Activated CD4-positive, alpha-beta T cell treated with anti-CD3 and anti-CD28 coated beads for 36 hours (primary cell): ENCODE data around the gene PTPRB. TPM values are rescaled to one million over a fixed set of nuclear protein-coding genes. Genes with fewer than 3 reads are reported as not detected.
A peak's percentile ranks its signal among the peaks of the same experiment; 100 is the strongest.

ENCODE experiments used
- ATAC-seq: fragments of 200-7000 bp; cut with Tn5 transposase; one replicate; pipeline ENCODE4 v1.10.0; 2021; ENCODE audit warnings: mild to moderate bottlenecking, moderate library complexity
- CTCF ChIA-PET: fragments of 350-600 bp; sonication (Branson Sonifier 250); formaldehyde crosslinking; loops from one replicate; lab custom pipeline; 2021; ENCODE audit warnings: antibody characterized with exemption; lab: Charles Lee
- POLR2A ChIA-PET: fragments of 350-600 bp; sonication (Branson Sonifier 250); formaldehyde crosslinking; loops from one replicate; lab custom pipeline; 2021; ENCODE audit warnings: antibody characterized with exemption, inconsistent platforms; lab: Charles Lee
- DNase-seq: peaks from one replicate; pipeline ENCODE4 v3.0.0-alpha.2; 2020
- H3K27ac Mint-ChIP-seq: one replicate; pipeline ENCODE4 v1.8.0; 2021; ENCODE audit warnings: mixed read lengths
- H3K27me3 Mint-ChIP-seq: one replicate; pipeline ENCODE4 v1.8.0; 2021; ENCODE audit warnings: mixed read lengths
- H3K36me3 Mint-ChIP-seq: one replicate; pipeline ENCODE4 v1.8.0; 2021; ENCODE audit warnings: low read depth, mixed read lengths
- H3K4me1 Mint-ChIP-seq: one replicate; pipeline ENCODE4 v1.8.0; 2021; ENCODE audit warnings: mixed read lengths
- H3K4me3 Mint-ChIP-seq: one replicate; pipeline ENCODE4 v1.8.0; 2021; ENCODE audit warnings: mild to moderate bottlenecking, moderate library complexity, mixed read lengths
- H3K9me3 Mint-ChIP-seq: one replicate; pipeline ENCODE4 v1.8.0; 2021; ENCODE audit warnings: low read depth, mixed read lengths
- intact Hi-C, 2 experiments: fragments of 100-400 bp; cut with DNase I in 1 of 2; cut with micrococcal nuclease in 1 of 2; formaldehyde crosslinking; loops; one replicate each; pipeline versions ENCODE4 v1.14.2 to v1.15.1; 2022 to 2024; cut with DNase I, micrococcal nuclease
- total RNA-seq, 2 experiments: library from RNA; stranded (reverse); gene quantifications; one replicate each; pipeline ENCODE4 v1.2.3, GENCODE V29; 2021

PTPRB gene
- total RNA-seq, 2 experiments from 2014 or later: not detected

- no peaks in the 10 kb centered on the region for H3K9me3 Mint-ChIP-seq
- CTCF ChIA-PET: no interaction called here
- no peak overlapping the region for H3K4me3 Mint-ChIP-seq
- intact Hi-C loops: no loop called here
- H3K4me1 Mint-ChIP-seq: peaks cover 5% of the 10 kb centered on the region
- H3K36me3 Mint-ChIP-seq: no peaks in the 10 kb centered on the region
- ATAC-seq: no peak
- H3K27me3 Mint-ChIP-seq: no peaks in the 10 kb centered on the region
- no peak overlapping the region for H3K27ac Mint-ChIP-seq
- no peak for DNase-seq
- POLR2A ChIA-PET: no interaction called here
These were observed 23.5 kb upstream of the PTPRB start for GRCh38 chr12:70660620-70661219.

DNA sequence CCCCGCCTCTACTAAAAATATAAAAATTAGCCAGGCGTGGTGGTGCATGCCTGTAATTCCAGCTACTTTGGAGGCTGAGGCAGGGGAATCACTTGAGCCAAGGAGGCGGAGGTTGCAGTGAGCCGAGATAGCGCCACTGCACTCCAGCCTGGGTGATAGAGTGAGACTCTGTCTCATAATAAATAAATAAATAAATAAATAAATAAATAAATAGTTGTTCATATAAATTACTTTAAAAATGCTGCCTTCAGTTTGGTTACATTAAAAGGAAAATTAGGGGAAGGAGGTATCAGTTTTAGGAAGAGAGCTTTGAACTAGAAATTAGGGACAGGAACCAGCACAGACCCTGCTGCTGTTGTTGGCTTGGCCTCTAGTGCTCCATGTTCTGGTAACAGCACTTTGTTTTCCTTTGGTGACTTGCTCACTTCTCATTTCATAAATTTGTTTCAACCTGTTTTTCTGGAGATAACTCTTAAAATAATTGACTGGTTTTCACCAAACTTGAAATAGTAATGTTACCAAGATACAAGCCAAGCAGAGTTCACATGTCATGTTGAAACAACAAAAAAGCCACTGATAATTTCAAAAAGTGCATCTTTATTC is 22.9 kb upstream of the PTPRB start:
- ChIA-PET CTCF (no interaction called here), POLR2A (no interaction called here)
- Mint-ChIP-seq H3K9me3 (no peaks in the 10 kb centered on the region), H3K36me3 (no peaks in the 10 kb centered on the region), H3K27me3 (peaks cover 2% of the 10 kb centered on the region), H3K27ac (no peak overlapping the region), H3K4me1 (peaks cover 5% of the 10 kb centered on the region), H3K4me3 (no peak overlapping the region)
- DNase-seq (no peak), ATAC-seq (no peak)
- intact Hi-C loops: no loop called here

- Mint-ChIP-seq H3K4me1 (peaks cover 5% of the 10 kb centered on the region), H3K36me3 (no peaks in the 10 kb centered on the region), H3K4me3 (no peak overlapping the region), H3K27ac (no peak overlapping the region), H3K9me3 (no peaks in the 10 kb centered on the region), H3K27me3 (peaks cover 2% of the 10 kb centered on the region)
- intact Hi-C loops: no loop called here
- POLR2A ChIA-PET: no interaction called here
- CTCF ChIA-PET: no interaction called here
- DNase-seq: no peak
- no peak for ATAC-seq
These were observed 21.9 kb upstream of the PTPRB start for GRCh38 chr12:70659077-70659606.

GRCh38 chr12:70657616-70658286 is 20.5 kb upstream of the PTPRB start:
- no peaks in the 10 kb centered on the region for H3K9me3 Mint-ChIP-seq
- DNase-seq (no peak), ATAC-seq (no peak)
- intact Hi-C loops: no loop called here
- H3K4me3 Mint-ChIP-seq: no peak overlapping the region
- H3K36me3 Mint-ChIP-seq: no peaks in the 10 kb centered on the region
- ChIA-PET POLR2A (no interaction called here), CTCF (no interaction called here)
- H3K27me3 Mint-ChIP-seq: peaks cover 4% of the 10 kb centered on the region
- no peak overlapping the region for H3K27ac Mint-ChIP-seq
- peaks cover 5% of the 10 kb centered on the region for H3K4me1 Mint-ChIP-seq

GRCh38 chr12:70652451-70652850 is 15.2 kb upstream of the PTPRB start:
- ChIA-PET CTCF (no interaction called here), POLR2A (no interaction called here)
- Mint-ChIP-seq H3K4me1 (no peaks in the 10 kb centered on the region), H3K36me3 (no peaks in the 10 kb centered on the region), H3K27ac (no peak overlapping the region), H3K27me3 (peaks cover 7% of the 10 kb centered on the region), H3K9me3 (no peaks in the 10 kb centered on the region), H3K4me3 (no peak overlapping the region)
- intact Hi-C loops: no loop called here
- DNase-seq (no peak), ATAC-seq (no peak)

DNA sequence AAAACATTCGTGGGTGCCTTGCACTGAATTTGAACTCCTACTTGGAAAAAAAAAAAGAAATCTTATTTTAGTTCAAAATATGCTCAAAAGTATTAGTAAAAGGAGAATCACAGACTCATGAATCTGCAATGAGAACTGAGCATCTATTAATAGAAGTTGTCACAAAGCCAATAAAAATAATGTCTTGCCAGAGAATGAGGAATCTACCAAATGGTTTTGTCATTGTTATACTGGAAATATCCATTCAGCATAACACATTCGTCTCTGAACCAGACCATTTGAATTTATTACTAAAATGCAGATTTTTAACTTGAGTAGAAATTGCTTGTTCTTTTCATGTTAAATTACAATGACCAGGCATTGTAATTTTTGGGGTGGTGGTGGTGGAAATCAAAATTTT is 11.6 kb upstream of the PTPRB start:
- peaks cover 14% of the 10 kb centered on the region for H3K27me3 Mint-ChIP-seq
- ChIA-PET CTCF (no interaction called here), POLR2A (no interaction called here)
- no peak overlapping the region for H3K27ac Mint-ChIP-seq
- no peak for DNase-seq
- H3K4me3 Mint-ChIP-seq: no peak overlapping the region
- H3K4me1 Mint-ChIP-seq: peaks cover 2% of the 10 kb centered on the region
- H3K36me3 Mint-ChIP-seq: no peaks in the 10 kb centered on the region
- ATAC-seq: no peak
- intact Hi-C loops: no loop called here
- H3K9me3 Mint-ChIP-seq: no peaks in the 10 kb centered on the region

GRCh38 chr12:70648191-70648590 is 11.0 kb upstream of the PTPRB start:
- ATAC-seq (no peak), DNase-seq (no peak)
- Mint-ChIP-seq H3K27me3 (peaks cover 14% of the 10 kb centered on the region), H3K36me3 (no peaks in the 10 kb centered on the region), H3K4me1 (peaks cover 2% of the 10 kb centered on the region), H3K27ac (no peak overlapping the region), H3K9me3 (no peaks in the 10 kb centered on the region), H3K4me3 (no peak overlapping the region)
- intact Hi-C loops: no loop called here
- CTCF ChIA-PET: no interaction called here
- POLR2A ChIA-PET: no interaction called here

DNA sequence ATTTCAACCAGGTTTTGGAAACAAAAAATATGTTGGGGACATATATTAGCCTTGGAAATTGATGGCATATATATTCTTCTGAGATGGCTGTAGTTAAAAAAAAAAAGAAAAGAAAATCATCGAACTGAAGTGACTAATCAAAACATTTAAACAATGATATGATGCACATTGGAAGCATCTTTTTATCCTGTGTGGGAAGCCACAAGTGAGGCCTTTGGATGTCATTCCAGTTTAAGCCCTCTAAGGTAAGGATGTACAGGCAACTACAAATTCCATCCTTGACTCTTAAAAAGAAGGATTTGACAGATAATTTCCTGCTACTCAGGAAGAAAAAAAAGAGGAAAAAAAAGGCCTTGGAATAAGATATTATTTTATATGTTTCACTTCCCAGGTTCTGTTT is 9.6 kb upstream of the PTPRB start:
- ChIA-PET POLR2A (no interaction called here), CTCF (no interaction called here)
- no peaks in the 10 kb centered on the region for H3K9me3 Mint-ChIP-seq
- H3K27me3 Mint-ChIP-seq: peaks cover 10% of the 10 kb centered on the region
- intact Hi-C loops: no loop called here
- H3K36me3 Mint-ChIP-seq: no peaks in the 10 kb centered on the region
- H3K4me1 Mint-ChIP-seq: peaks cover 2% of the 10 kb centered on the region
- H3K27ac Mint-ChIP-seq: no peak overlapping the region
- no peak for ATAC-seq
- no peak for DNase-seq
- no peak overlapping the region for H3K4me3 Mint-ChIP-seq

GRCh38 chr12:70645494-70646317 is 8.5 kb upstream of the PTPRB start:
- ChIA-PET CTCF (interaction anchor here (0.8 to 1.0 kb wide), 3 partner anchors 9 to 580 kb away, joined by 3 read pairs; no protein-coding TSS in a partner anchor), POLR2A (no interaction called here)
- Mint-ChIP-seq H3K4me3 (no peak overlapping the region), H3K4me1 (peaks cover 2% of the 10 kb centered on the region), H3K36me3 (no peaks in the 10 kb centered on the region), H3K27ac (no peak overlapping the region), H3K9me3 (no peaks in the 10 kb centered on the region), H3K27me3 (peaks cover 10% of the 10 kb centered on the region)
- ATAC-seq: peak; percentile 83
- peak; percentile 46 for DNase-seq
- intact Hi-C loops: no loop called here

- CTCF ChIA-PET: interaction anchor here (0.9 kb wide), 1 partner anchor 44 kb away, joined by 3 read pairs; no protein-coding TSS in a partner anchor
- DNase-seq (no peak), ATAC-seq (no peak)
- intact Hi-C loops: no loop called here
- no peaks in the 10 kb centered on the region for H3K36me3 Mint-ChIP-seq
- H3K27ac Mint-ChIP-seq: no peak overlapping the region
- H3K4me1 Mint-ChIP-seq: peaks cover 2% of the 10 kb centered on the region
- H3K27me3 Mint-ChIP-seq: peaks cover 10% of the 10 kb centered on the region
- no peak overlapping the region for H3K4me3 Mint-ChIP-seq
- H3K9me3 Mint-ChIP-seq: no peaks in the 10 kb centered on the region
- POLR2A ChIA-PET: no interaction called here
These were observed 7.6 kb upstream of the PTPRB start for GRCh38 chr12:70644861-70645260.

DNA sequence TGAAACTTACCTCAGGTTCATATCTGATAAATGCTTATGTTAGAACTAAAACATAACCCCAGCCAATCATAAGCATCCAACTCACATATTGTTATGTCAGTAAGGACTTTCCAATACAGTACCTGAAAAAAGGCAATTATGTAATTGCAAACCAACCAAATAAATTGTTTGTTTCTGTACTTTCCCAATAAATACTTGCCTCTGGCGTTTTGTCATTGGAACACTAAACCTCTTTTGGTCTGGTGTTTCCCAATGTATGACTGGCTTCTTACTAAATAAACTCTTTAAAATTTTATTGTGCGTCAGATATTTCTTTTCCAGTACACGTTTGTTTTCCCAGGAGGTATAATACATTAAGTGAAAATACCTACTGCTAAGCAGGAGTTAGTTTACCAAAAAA is 6.7 kb upstream of the PTPRB start:
- peaks cover 2% of the 10 kb centered on the region for H3K4me1 Mint-ChIP-seq
- DNase-seq (no peak), ATAC-seq (no peak)
- no peaks in the 10 kb centered on the region for H3K36me3 Mint-ChIP-seq
- no peak overlapping the region for H3K4me3 Mint-ChIP-seq
- no peaks in the 10 kb centered on the region for H3K9me3 Mint-ChIP-seq
- peaks cover 10% of the 10 kb centered on the region for H3K27me3 Mint-ChIP-seq
- ChIA-PET CTCF (no interaction called here), POLR2A (no interaction called here)
- no peak overlapping the region for H3K27ac Mint-ChIP-seq
- intact Hi-C loops: no loop called here
